Activated CD8-positive, alpha-beta memory T cell treated with anti-CD3 and anti-CD28 coated beads for 36 hours (primary cell): Measurements from ENCODE around the gene ARHGEF25. TPM values are rescaled to one million over a fixed set of nuclear protein-coding genes. Genes with fewer than 3 reads are reported as not detected.
"Not testable (repeated sequence)": the region's sequence is repeated elsewhere in the genome, so short reads cannot be mapped to it uniquely, and the experiment has no call there.

Experiments
- CTCF ChIA-PET: fragments of 350-600 bp; sonication (Branson Sonifier 250); formaldehyde crosslinking; loops from one replicate; lab custom pipeline; 2021; ENCODE audit warnings: antibody characterized with exemption; lab: Charles Lee
- POLR2A ChIA-PET: fragments of 350-600 bp; sonication (Branson Sonifier 250); formaldehyde crosslinking; loops from one replicate; lab custom pipeline; 2021; ENCODE audit warnings: antibody characterized with exemption; lab: Charles Lee
- total RNA-seq, 2 experiments: library from RNA; stranded (reverse); gene quantifications; one replicate each; pipeline ENCODE4 v1.2.3, GENCODE V29; 2021

The ARHGEF25 gene
- total RNA-seq, 2 experiments from 2014 or later, result 1.6 to 2.3 TPM

DNA sequence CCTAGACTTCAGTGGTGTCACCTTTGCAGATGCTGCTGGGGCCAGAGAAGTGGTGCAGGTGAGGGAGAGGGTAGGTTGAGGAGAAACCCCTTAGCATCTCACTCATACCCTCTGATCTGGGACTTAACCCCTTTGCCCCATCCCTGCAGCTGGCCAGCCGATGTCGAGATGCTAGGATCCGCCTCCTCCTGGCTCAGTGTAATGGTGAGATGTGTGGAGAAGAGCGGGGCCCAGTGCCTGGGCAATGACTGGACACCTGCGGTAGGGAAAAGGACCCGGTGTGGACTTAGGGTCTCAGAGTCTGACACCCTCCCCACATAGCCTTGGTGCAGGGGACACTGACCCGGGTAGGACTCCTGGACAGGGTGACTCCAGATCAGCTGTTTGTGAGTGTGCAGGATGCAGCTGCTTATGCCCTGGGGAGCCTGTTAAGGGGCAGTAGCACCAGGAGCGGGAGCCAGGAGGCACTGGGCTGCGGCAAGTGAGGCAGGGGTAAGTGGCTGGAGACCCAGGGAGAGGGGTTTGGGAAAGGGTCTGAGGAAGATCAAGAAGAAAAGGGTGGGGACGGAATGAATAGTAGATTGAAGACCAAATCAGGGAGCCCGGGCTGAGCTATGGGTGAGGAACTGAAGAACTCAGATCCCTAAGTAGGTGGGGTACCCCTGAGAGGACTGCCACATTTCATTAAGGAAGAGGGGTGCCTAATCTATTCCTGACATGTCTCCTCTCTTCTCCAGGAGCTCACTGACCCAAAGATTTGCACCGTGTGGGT is 14.2 kb downstream of the ARHGEF25 start:
- ChIA-PET CTCF (interaction anchor here (1.0 to 2.0 kb wide), 3 partner anchors 8 to 42 kb away, joined by 3 to 6 read pairs (median 4); partner anchors contain the start of gene B4GALNT1), POLR2A (no interaction called here)

DNA sequence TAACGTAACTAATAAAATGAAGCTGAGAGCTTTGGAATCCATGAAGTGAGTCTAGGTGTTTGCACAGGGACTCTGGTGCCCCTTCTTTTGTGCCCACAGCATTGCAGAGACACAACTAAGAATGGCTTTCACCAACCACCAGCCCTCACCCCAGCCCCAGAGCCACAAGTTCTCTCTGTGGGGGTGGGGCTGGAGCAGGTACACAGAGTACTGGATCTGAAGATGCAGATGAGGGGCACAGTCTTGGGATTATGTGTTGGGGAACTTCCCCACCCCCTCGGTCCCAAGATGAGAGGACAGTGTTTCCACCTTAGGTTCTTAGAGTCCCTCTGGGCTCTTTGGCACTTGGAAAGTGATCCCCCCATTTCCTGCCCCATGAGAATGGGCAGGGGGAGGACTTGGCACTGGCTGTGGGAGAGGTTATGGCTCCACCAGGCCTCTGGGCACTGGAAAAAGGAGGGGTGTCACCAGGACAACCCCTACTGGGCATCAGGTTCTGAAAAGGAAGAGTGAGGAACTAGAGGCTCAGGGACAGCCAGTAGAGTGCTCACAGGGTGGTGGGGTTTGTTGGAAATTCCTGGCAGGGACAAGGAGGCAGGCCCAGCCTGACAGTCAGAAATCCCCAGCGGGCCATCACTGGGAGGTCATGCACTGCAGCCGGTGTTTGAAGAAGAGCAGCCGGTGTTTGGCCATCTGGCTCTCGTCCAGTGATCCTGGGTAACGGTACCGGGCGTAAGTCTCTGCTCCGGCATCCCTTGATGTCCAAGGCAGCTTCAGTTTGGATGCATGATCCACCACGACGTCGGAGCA is 15.1 kb downstream of the ARHGEF25 start:
- ChIA-PET POLR2A (no interaction called here), CTCF (interaction anchor here (2.0 to 2.2 kb wide), 2 partner anchors 36 to 43 kb away, joined by 6 to 12 read pairs; partner anchors contain the start of gene PIP4K2C)

DNA sequence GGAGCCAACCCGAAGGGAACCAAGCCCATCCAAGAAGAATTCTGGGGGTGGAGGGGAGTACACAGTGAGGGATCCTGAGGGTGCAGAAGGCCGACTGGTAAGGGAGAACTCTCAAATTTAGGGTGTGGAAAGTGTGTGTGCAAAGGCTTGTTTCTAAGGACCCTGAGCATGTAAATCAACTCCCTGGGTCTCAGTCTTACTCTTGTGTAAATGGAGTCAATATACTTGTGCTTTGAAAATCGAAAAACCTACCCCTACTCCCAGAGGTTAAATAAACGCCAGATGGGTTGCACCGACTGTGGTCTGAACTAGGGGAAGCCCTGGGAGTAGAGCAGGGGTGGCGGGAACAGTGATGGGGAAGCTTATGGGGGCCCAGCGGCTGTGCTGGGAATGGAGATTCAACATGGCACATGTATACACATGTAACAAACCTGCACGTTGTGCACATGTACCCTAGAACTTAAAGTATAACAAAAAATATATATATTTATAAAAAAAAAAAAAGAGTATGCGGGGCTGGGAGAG is 15.7 kb downstream of the ARHGEF25 start:
- ChIA-PET POLR2A (no interaction called here), CTCF (interaction anchor here (0.8 to 2.2 kb wide), 6 partner anchors 36 to 114 kb away, joined by 3 to 12 read pairs (median 5); partner anchors contain the start of genes OS9 and PIP4K2C)

DNA sequence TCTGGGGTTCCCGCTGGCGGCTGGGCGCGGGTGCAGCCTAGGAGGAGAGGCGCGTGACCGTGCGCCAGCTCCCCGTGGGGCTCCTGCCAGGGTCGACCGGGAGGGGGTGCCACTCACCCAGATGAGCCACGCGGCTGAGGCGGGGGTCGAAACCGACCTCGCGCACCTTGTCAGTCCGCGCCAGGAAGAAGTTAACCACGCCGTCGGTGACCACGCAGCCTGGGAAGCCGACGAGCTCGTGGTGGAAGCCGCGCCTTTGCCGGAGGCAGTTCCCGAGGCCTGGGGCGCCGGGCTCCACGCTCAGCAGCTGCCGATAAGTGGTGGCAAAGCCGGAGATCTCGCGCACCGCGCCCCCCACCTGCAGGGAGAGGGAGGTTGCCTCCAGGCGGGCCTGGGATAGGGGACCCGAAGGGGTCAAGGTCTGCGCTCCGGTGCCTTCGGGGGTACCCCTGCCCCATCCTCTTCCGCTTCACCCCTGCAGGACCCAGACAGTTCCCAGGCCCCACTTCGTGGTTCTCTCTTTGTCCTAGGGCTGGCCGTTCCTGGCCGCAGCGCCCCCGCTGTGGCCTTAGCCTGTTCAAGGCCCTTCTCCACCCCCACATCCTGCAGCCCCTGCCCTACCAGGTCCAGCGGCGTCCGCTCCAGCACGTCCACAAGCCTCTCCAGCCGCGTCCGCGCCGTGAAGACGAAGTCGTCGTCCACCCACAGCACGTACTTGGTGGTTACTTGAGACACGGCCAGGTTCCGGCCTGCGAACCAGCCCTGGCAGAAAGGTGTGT is 16.5 kb downstream of the ARHGEF25 start:
- ChIA-PET POLR2A (no interaction called here), CTCF (interaction anchor here (0.8 to 2.2 kb wide), 6 partner anchors 37 to 114 kb away, joined by 3 to 12 read pairs (median 5); partner anchors contain the start of genes OS9 and PIP4K2C)

GRCh38 chr12:57628280-57629191 is 17.3 kb downstream of the ARHGEF25 start:
- ChIA-PET CTCF (interaction anchor here (1.6 to 2.2 kb wide), 4 partner anchors 7 to 65 kb away, joined by 4 to 12 read pairs (median 6); partner anchors contain the start of genes OS9 and PIP4K2C), POLR2A (no interaction called here)

GRCh38 chr12:57629897-57630471 is 18.7 kb downstream of the ARHGEF25 start:
- POLR2A ChIA-PET, result interaction anchor here (0.8 kb wide), 1 partner anchor 48 kb away, joined by 3 read pairs; no protein-coding TSS in a partner anchor
- CTCF ChIA-PET, result interaction anchor here (0.8 to 3.5 kb wide), 4 partner anchors 9 to 46 kb away, joined by 3 to 25 read pairs (median 4); no protein-coding TSS in a partner anchor

DNA sequence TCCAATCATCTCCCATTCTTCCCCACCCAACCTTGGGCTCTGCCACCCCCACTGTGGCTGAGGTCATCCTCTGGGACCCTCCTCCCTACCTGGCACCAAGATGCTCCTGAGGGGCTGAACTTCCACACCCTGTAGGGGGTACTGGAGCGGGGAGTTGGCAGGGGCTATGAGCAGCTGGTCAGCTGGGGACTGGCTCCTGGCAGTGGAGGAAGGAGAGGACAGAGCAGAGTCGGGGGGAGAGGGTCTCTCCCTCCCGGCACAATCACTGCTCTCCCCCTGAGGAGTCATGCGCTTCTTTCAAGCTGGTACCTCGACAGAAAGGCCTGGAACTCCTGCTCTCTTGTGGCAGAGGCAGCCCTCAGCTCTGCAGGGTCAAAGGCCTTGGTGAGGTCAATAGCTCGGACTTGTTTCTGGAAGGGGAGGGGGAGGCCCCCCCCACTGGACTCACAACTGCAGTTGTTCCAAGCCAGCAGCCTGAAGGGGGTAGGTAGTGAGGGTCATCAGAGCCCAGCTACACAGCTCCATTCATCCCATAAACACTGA is 19.7 kb downstream of the ARHGEF25 start:
- CTCF ChIA-PET, result interaction anchor here (0.8 to 3.5 kb wide), 6 partner anchors 9 to 63 kb away, joined by 3 to 25 read pairs (median 3); partner anchors contain the start of gene OS9
- POLR2A ChIA-PET, result interaction anchor here (0.5 to 0.8 kb wide), 2 partner anchors 47 to 141 kb away, joined by 3 read pairs; partner anchors contain the start of gene METTL1

DNA sequence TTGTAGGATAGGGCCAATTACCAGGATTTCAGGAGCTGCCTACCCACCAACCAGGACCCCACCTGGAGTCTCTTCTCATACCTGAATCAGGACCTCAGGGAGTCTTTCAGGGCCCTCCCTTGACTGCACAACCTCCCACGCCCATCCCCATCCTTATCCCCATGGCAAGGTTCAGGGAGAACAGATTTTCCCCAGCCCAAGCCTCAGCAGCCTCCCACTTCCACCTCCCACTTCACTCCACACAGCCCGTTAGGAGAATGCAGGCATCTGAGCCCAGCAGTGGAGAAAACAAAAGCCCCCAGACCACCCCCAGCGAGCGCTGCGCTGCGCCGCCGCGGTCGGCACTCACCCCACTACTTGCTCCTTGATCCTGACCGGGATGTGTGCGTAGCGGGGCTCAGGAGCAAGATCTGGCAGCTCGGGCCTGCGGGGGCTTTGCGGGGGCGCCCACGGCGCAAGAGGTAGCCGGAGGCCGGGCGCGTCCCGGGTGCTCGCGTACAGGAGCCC is 20.4 kb downstream of the ARHGEF25 start:
- CTCF ChIA-PET, result interaction anchor here (0.8 to 3.5 kb wide), 5 partner anchors 9 to 62 kb away, joined by 3 to 25 read pairs (median 3); partner anchors contain the start of gene OS9
- POLR2A ChIA-PET, result no interaction called here

GRCh38 chr12:57632073-57632957 is 21.1 kb downstream of the ARHGEF25 start:
- CTCF ChIA-PET, result interaction anchor here (0.5 to 3.5 kb wide), 14 partner anchors 8 to 1093 kb away, joined by 3 to 25 read pairs (median 3); partner anchors contain the start of genes OS9 and PIP4K2C
- POLR2A ChIA-PET, result no interaction called here

DNA sequence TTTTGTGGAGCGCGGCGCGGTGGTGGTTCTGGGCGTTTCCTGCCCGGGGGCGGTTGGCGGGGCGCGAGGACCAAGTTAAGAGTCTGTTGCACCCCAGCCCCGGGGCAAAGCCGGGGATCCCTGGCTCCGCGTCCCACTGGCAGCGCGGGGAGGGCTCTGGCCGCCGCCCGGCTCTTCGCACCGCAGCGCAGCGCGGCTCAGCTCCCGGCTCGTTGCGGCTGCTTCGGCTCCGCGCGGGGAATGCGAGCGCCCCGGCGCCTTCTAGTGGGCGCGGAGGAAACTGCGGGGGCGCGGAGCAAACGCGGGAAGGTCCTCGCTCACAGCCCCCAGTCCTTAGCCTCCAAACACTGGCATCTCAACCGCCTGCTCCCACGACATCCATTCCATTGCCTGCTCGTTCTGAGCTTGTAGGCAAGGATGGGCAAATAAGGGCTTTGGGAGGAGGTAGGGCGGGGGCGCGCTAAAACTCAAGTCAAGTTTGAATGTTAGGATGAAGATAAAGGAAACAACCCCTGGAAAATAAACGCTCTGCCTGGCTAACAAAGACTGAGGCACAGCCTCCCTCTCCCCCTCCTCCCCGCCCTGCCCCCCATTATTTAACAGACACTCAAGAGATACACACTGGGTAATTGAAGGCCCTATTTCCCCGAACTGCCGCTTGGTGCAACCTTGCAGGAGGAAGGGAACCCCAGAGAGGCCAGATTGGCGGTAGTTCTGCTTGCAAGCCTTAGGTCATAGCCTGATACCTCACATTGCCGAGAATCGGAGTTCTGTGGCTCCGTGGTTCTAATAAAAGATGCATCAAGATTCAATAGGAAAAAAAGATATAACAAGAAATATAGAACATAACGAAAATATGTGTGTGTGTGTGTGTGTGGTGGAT is 22.0 kb downstream of the ARHGEF25 start, which contains the start of gene B4GALNT1:
Gene B4GALNT1, minus strand, starts transcription at position 244 of the 883 bp plus-strand sequence. CDS start 1,069 bp downstream, outside the sequence.
- POLR2A ChIA-PET, result no interaction called here

DNA sequence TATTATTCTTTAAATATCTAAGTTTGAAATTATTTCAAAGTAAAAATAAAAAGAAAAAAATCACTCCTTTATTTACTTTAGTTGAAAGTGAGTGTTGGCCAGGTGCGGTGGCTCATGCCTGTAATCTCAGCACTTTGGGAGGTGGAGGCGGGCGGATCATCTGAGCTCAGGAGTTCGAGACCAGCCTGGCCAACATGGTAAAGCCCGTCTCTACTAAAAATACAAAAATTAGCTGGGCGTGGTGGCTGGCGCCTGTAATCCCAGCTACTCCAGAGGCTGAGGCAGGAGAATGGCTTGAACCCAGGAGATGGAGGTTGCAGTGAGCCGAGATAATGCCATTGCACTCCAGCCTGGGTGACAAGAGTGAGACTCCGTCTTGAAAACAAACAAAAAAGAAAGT is 25.5 kb downstream of the ARHGEF25 start:
- POLR2A ChIA-PET, result not testable (repeated sequence)
- CTCF ChIA-PET, result interaction anchor here (1.2 to 5.7 kb wide), 2 partner anchors 15 to 53 kb away, joined by 3 to 23 read pairs; no protein-coding TSS in a partner anchor

More for the DNA sequence above, 22.0 kb downstream of the ARHGEF25 start, which contains the start of gene B4GALNT1:
- CTCF ChIA-PET, result interaction anchor here (0.5 to 5.7 kb wide), 14 partner anchors 8 to 1094 kb away, joined by 3 to 25 read pairs (median 3); partner anchors contain the start of gene PIP4K2C

GRCh38 chr12:57637364-57637763 is 26.1 kb downstream of the ARHGEF25 start:
- ChIA-PET CTCF (interaction anchor here (1.0 to 5.7 kb wide), 3 partner anchors 15 to 56 kb away, joined by 3 to 23 read pairs (median 3); partner anchors contain the start of gene OS9), POLR2A (no interaction called here)

GRCh38 chr12:57638096-57638495 is 26.9 kb downstream of the ARHGEF25 start:
- ChIA-PET POLR2A (interaction anchor here (0.5 kb wide), 1 partner anchor 1813 kb away, joined by 4 read pairs; no protein-coding TSS in a partner anchor), CTCF (interaction anchor here (1.0 to 5.7 kb wide), 3 partner anchors 21 to 56 kb away, joined by 3 to 23 read pairs (median 3); partner anchors contain the start of gene OS9)
